Measurements from ENCODE around the gene JCHAIN. TPM values are rescaled to one million over a fixed set of nuclear protein-coding genes. Genes with fewer than 3 reads are reported as not detected.

JCHAIN gene
- total and polyA plus RNA-seq, 2 of the 8 experiments (the other 6 are each of a cell fraction or from before 2014, with no cell fraction given), result not detected

DNA sequence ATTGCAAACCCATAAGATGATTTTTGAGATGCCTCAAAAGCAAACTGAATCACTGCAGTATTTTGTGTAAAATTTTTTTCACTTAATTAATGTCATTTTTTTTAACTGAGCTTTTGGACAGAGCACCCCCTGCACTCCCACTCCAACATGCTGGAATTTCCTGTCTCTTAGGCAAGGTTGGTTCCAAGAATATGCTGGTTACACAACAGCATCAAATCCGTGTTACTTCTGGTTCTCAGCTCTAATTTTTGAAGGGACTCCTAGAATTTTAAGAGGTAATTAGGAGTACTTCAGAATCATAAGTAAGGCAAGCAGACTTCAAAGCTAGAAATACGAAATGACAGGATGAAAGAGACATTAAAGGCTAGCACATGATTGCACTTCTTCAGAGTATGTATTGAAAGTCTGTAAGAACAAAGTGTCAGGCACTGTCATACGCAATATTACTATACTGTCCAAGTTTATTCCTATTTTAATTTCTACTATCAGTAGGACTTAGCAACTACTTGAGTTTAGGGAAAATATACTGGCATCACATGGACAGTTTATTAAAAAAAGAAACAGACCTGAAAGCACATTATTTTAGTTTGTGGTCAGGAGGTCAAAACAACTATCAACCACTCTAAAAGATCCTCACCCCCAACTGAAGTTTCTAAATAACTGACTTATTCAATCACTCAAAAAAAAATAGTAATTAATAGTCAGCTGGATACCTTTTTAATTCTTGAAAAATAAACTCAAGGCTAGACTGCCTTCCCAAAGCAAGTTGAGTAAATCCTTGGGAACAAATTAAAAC lies 1.6 kb upstream of the JCHAIN start:
- DNase-seq (ENCODE audit: low read depth in 1 of 2, low spot score in 2 of 2), result no peak

More for the DNA sequence above, 1.6 kb upstream of the JCHAIN start:
- Histone ChIP-seq H2BK12ac (ENCODE audit: low read depth, low read length) (no peak overlapping the region), H2BK5ac (ENCODE audit: low read depth, low read length) (no peak overlapping the region), H3K27me3 (replicated peaks in 1 of 4; ENCODE audit: control insufficient read depth in 3 of 4, extremely low read depth in 1 of 4, insufficient read depth in 3 of 4, low read length in 3 of 4) (no peaks in the 10 kb centered on the region), H3K4ac (replicated peaks; ENCODE audit: insufficient read length, low read depth, low read length) (no peak overlapping the region), H3K79me2 (ENCODE audit: control insufficient read depth in 1 of 2, insufficient read depth in 2 of 2, low read length in 2 of 2) (no peaks in the 10 kb centered on the region), H3K4me3 (ENCODE audit: extremely low read depth in 1 of 4, insufficient read depth in 2 of 4, low read depth in 3 of 4, low read length in 4 of 4) (no peak overlapping the region), H3K4me1 (replicated peaks in 1 of 4; ENCODE audit: control insufficient read depth in 3 of 4, insufficient read depth in 4 of 4, low read length in 3 of 4) (no peaks in the 10 kb centered on the region), H4K20me1 (replicated peaks in 1 of 2; ENCODE audit: control insufficient read depth in 1 of 2, insufficient read depth in 2 of 2, low read length in 2 of 2) (no peaks in the 10 kb centered on the region), H3K4me2 (ENCODE audit: insufficient read depth in 1 of 2, low read depth in 2 of 2, low read length in 2 of 2) (no peak overlapping the region), H4K8ac (ENCODE audit: extremely low read depth, insufficient read depth, low read length) (no peak overlapping the region), H4K91ac (replicated peaks; ENCODE audit: insufficient read length, low read length) (no peak overlapping the region), H3K23me2 (ENCODE audit: low read depth, low read length) (no peaks in the 10 kb centered on the region; the same call in 1 of the 2 replicates), H3K79me1 (ENCODE audit: low read depth, low read length) (no peaks in the 10 kb centered on the region), H2BK15ac (ENCODE audit: low read length) (no peak overlapping the region), H2BK120ac (replicated peaks; ENCODE audit: low read depth, low read length) (no peak overlapping the region), H3K56ac (replicated peaks; ENCODE audit: insufficient read length, low read depth, low read length) (no peak overlapping the region), H3K23ac (ENCODE audit: insufficient read length) (no peak overlapping the region), H4K5ac (ENCODE audit: insufficient read length, low read depth, low read length) (no peak overlapping the region), H2AFZ (ENCODE audit: low read length) (peak overlapping the region; percentile 94), H3K9me3 (ENCODE audit: insufficient read depth in 2 of 2, low read depth in 1 of 2, low read length in 1 of 2) (no peaks in the 10 kb centered on the region), H3K14ac (ENCODE audit: insufficient read length) (no peak overlapping the region), H3K27ac (ENCODE audit: low read depth, low read length) (no peak overlapping the region), H3K9ac (replicated peaks in 1 of 4; ENCODE audit: extremely low read depth in 1 of 4, low read depth in 3 of 4, low read length in 3 of 4) (no peak overlapping the region), H2BK20ac (ENCODE audit: low read length) (no peak overlapping the region), H3K18ac (ENCODE audit: extremely low read depth, low read length) (no peak overlapping the region), H2AK5ac (ENCODE audit: low read depth, low read length) (no peak overlapping the region), H3K36me3 (ENCODE audit: control insufficient read depth in 2 of 4, insufficient read depth in 4 of 4, low read length in 3 of 4) (no peaks in the 10 kb centered on the region)
- CTCF ChIA-PET (ENCODE audit: partially characterized antibody), result interaction anchor here (0.6 kb wide), 1 partner anchor 626 kb away, joined by 4 read pairs; no protein-coding TSS in a partner anchor
- TF ChIP-seq ASH2L (IDR thresholded peaks at IDR 0.05; ENCODE audit: low read length) (no peak), BACH1 (IDR thresholded peaks at IDR 0.05; ENCODE audit: low read length) (no peak), JUN (IDR thresholded peaks at IDR 0.05; ENCODE audit: low read depth, low read length) (no peak), TCF12 (IDR thresholded peaks at IDR 0.05; ENCODE audit: low read depth, low read length) (no peak), BRCA1 (IDR thresholded peaks at IDR 0.05; ENCODE audit: low read depth, low read length) (no peak), GABPA (IDR thresholded peaks at IDR 0.05; ENCODE audit: borderline replicate concordance, insufficient read depth, low read length) (no peak), TEAD4 (IDR thresholded peaks at IDR 0.05; ENCODE audit: low read depth, low read length) (no peak), CHD1 (IDR thresholded peaks at IDR 0.05; ENCODE audit: low read depth, low read length) (no peak), PHF8 (conservative IDR thresholded peaks at IDR 0.05; ENCODE audit: low read depth, low read length) (no peak)
- FAIRE-seq, result no peak
- POLR2A ChIA-PET (ENCODE audit: partially characterized antibody), result no interaction called here
- 84% methylated on average over 3 of the region's 3 CpGs; no CpG with 5 or more reads in 1 of the 2 experiments for WGBS, 2 experiments (ENCODE audit: extremely low coverage in 1 of 2, insufficient coverage in 1 of 2, insufficient read length in 1 of 2, insufficient replicate concordance in 2 of 2, low coverage in 1 of 2, low lambda C conversion rate in 2 of 2, missing lambda C conversion rate in 1 of 2)

Data from H1 (cell line).